Measurements from ENCODE around the gene MRPL51. TPM values are rescaled to one million over a fixed set of nuclear protein-coding genes. Genes with fewer than 3 reads are reported as not detected.

Gene MRPL51
- total RNA-seq, 3 donors from 2014 or later (not counting 1 experiment from before 2014, with no cell fraction given), result 32.8 to 48.3 (median 45.4) TPM

DNA sequence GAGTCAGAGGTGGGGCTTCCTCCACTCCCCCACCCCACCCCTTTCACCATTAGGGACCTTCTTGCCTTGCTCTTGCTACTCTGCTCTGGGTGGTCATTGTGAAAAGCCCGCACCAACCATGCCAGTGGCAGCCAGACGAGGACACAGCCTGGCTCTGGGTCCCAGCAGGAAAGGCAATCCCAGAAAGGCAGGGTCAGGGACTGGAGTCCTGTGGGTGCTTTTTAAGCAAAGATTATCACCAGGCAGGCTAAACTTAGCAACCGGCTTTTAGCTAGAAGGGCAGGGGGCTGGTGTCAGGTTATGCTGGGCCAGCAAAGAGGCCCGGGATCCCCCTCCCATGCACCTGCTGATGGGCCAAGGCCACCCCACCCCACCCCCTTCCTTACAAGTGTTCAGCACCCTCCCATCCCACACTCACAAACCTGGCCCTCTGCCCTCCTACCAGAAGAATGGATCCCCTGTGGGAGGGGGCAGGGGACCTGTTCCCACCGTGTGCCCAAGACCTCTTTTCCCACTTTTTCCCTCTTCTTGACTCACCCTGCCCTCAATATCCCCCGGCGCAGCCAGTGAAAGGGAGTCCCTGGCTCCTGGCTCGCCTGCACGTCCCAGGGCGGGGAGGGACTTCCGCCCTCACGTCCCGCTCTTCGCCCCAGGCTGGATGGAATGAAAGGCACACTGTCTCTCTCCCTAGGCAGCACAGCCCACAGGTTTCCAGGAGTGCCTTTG is 40.0 kb upstream of the MRPL51 start:
- peak overlapping the region; percentile 97 for H3K4me3 Mint-ChIP-seq
- H3K27me3 Mint-ChIP-seq (ENCODE audit: low read depth in 2 of 2), result no peaks in the 10 kb centered on the region
- peaks cover 11% of the 10 kb centered on the region for H3K36me3 Mint-ChIP-seq
- H3K9me3 ChIP-seq (ENCODE audit: control insufficient read depth, insufficient read depth, low read length), result no peaks in the 10 kb centered on the region
- H3K27ac ChIP-seq (ENCODE audit: low read length), result peak overlapping the region; percentile 92
- no peaks in the 10 kb centered on the region for H3K9me3 Mint-ChIP-seq
- WGBS (ENCODE audit: insufficient coverage), result 12% methylated on average over 14 of the region's 14 CpGs
- peak overlapping the region; percentile 96 to 98 for H3K27ac Mint-ChIP-seq
- peaks cover 29 to 51% of the 10 kb centered on the region in 2 donors for H3K4me1 Mint-ChIP-seq
- H3K36me3 ChIP-seq (ENCODE audit: control insufficient read depth, insufficient read depth, low read length), result peaks cover 51% of the 10 kb centered on the region
- intact Hi-C loops (cut with micrococcal nuclease), result loop anchor here (1.0 to 10.0 kb wide), 4 partner anchors 40 to 468 kb away; partner anchors contain the start of genes CHD4 and MRPL51
- H3K27me3 ChIP-seq (ENCODE audit: control insufficient read depth, insufficient read depth, low read length), result no peaks in the 10 kb centered on the region
- no peak for ATAC-seq
- peaks cover 55% of the 10 kb centered on the region for H3K4me1 ChIP-seq (ENCODE audit: control insufficient read depth, insufficient read depth, low read length)
- DNase-seq, result peak in 1 of 2 donors; percentile 60
- peak overlapping the region; percentile 99 for H3K4me3 ChIP-seq (ENCODE audit: low read length)
- TF ChIP-seq CTCF (IDR thresholded peaks at IDR 0.05), result no peak

DNA sequence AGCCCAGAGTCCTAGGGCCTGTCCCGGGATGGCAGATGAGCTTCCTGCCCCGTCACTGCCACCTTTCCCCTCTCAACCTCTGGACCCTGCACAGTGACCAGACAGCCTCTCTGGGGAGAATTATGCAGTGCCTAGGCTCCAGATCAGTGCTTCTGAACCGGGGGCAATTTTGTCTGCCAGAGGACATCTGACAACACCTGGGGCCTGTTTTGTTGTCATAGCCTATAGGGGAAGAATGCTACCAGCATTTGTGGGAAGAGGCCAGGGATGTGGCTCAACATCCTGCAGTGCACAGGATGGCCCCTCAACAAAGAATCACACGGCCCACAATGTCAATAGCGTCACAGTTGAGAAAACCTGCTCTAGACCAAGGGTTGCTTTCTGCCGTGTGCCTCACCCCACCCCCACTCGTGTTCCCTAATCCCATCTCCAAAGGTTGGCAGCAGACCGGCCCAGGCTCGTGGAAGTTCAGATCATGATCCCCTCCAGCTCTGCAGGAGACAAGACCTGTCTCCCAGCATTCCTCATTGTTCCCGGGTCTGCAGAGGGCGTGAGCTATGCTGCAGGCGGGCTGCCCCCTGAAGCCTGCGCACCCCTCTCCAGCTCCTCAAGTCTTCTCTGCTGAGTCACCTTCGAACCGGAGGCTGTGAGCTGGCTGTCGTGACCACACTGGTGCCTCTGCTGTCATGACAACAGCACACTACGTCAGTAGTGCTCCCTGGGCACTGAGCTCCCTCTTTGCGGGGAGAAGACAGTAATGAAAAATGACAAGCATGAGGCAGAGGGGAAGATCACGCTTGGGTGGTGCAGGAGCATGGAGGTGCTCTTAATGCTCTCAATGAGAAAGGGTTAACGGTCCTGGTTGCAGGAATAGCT is 39.2 kb upstream of the MRPL51 start:
- Histone ChIP-seq H3K27ac (ENCODE audit: low read length) (peak overlapping the region; percentile 92), H3K9me3 (ENCODE audit: control insufficient read depth, insufficient read depth, low read length) (no peaks in the 10 kb centered on the region), H3K4me3 (ENCODE audit: low read length) (no peak overlapping the region), H3K4me1 (ENCODE audit: control insufficient read depth, insufficient read depth, low read length) (peaks cover 47% of the 10 kb centered on the region), H3K27me3 (ENCODE audit: control insufficient read depth, insufficient read depth, low read length) (no peaks in the 10 kb centered on the region), H3K36me3 (ENCODE audit: control insufficient read depth, insufficient read depth, low read length) (peaks cover 51% of the 10 kb centered on the region)
- intact Hi-C loops (cut with micrococcal nuclease), result loop anchor here (1.0 to 10.0 kb wide), 4 partner anchors 39 to 467 kb away; partner anchors contain the start of genes CHD4 and MRPL51
- Mint-ChIP-seq H3K27me3 (ENCODE audit: low read depth in 2 of 2) (no peaks in the 10 kb centered on the region), H3K27ac (peak overlapping the region; percentile 96 to 98), H3K36me3 (peaks cover 11% of the 10 kb centered on the region), H3K4me1 (peaks cover 22 to 45% of the 10 kb centered on the region in 2 donors), H3K9me3 (no peaks in the 10 kb centered on the region), H3K4me3 (peak overlapping the region; percentile 97)
- no peak for TF ChIP-seq CTCF (IDR thresholded peaks at IDR 0.05)
- ATAC-seq, result peak; percentile 48 to 62 (median 49)
- DNase-seq, result peak; percentile 53 to 93
- 25% methylated on average over 20 of the region's 20 CpGs for whole genome bisulfite sequencing (ENCODE audit: insufficient coverage)

DNA sequence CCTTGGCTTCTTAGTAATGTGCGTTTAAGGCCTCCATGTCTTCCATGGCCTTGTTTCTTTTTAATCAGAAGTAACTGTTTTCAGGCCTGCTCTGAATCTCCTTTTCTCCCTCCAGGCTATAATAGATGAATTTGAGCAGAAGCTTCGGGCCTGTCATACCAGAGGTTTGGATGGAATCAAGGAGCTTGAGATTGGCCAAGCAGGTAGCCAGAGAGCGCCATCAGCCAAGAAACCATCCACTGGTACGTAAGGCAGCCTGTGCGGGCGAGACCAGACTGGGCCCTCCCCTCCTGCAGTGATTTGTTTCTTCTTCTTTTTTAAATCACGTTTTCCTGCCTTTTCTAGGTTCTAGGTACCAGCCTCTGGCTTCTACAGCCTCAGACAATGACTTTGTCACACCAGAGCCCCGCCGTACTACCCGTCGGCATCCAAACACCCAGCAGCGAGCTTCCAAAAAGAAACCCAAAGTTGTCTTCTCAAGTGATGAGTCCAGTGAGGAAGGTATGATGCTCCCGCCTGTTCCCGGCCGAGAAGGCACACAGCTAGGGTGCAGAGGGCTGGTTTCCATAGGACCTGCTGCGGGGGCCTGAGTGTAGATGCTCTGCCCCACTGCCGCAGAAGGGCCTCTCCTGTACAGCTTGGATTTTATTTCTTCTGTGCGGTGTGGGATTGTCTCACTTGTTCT is 37.7 kb upstream of the MRPL51 start:
- WGBS (ENCODE audit: insufficient coverage), result 95% methylated on average over 18 of the region's 18 CpGs
- H3K36me3 Mint-ChIP-seq, result peaks cover 11% of the 10 kb centered on the region

More for the DNA sequence above, 37.7 kb upstream of the MRPL51 start:
- Mint-ChIP-seq H3K27me3 (ENCODE audit: low read depth in 2 of 2) (no peaks in the 10 kb centered on the region), H3K4me3 (no peak overlapping the region), H3K27ac (peak overlapping the region; percentile 44 to 96), H3K9me3 (no peaks in the 10 kb centered on the region), H3K4me1 (peaks cover 17 to 35% of the 10 kb centered on the region in 2 donors)
- intact Hi-C loops (cut with micrococcal nuclease), result loop anchor here (5.0 to 10.0 kb wide), 3 partner anchors 77 to 466 kb away; partner anchors contain the start of gene CHD4
- Histone ChIP-seq H3K36me3 (ENCODE audit: control insufficient read depth, insufficient read depth, low read length) (peaks cover 54% of the 10 kb centered on the region), H3K27ac (ENCODE audit: low read length) (no peak overlapping the region), H3K4me1 (ENCODE audit: control insufficient read depth, insufficient read depth, low read length) (peaks cover 31% of the 10 kb centered on the region), H3K9me3 (ENCODE audit: control insufficient read depth, insufficient read depth, low read length) (no peaks in the 10 kb centered on the region), H3K27me3 (ENCODE audit: control insufficient read depth, insufficient read depth, low read length) (no peaks in the 10 kb centered on the region), H3K4me3 (ENCODE audit: low read length) (no peak overlapping the region)
- no peak for TF ChIP-seq CTCF (IDR thresholded peaks at IDR 0.05)
- no peak for DNase-seq
- ATAC-seq, result no peak
